Measurements from ENCODE around the gene FANK1. TPM values are rescaled to one million over a fixed set of nuclear protein-coding genes. Genes with fewer than 3 reads are reported as not detected.
A peak's percentile ranks its signal among the peaks of the same experiment; 100 is the strongest.

The FANK1 gene
- total RNA-seq, 2 donors from 2014 or later = 5.8 to 6.9 TPM

- intact Hi-C loops (cut with DNase I) = loop anchor here (5.0 to 10.0 kb wide), 3 partner anchors 405 to 772 kb away; partner anchors contain the start of gene ADAM12
- Histone ChIP-seq H3K9me3 (no peaks in the 10 kb centered on the region), H3K27ac (no peak overlapping the region), H3K9ac (ENCODE audit: low read depth in 2 of 2, low read length in 2 of 2) (no peak overlapping the region), H3K4me3 (no peak overlapping the region), H3K4me1 (no peaks in the 10 kb centered on the region), H3K36me3 (no peaks in the 10 kb centered on the region), H3K27me3 (no peaks in the 10 kb centered on the region)
- TF ChIP-seq CTCF (IDR thresholded peaks at IDR 0.05) = peak; percentile 49
- peak; percentile 56 for DNase-seq
Observed at GRCh38 chr10:125982260-125982948, 86.0 kb downstream of the FANK1 start.

- Histone ChIP-seq H3K27me3 (no peaks in the 10 kb centered on the region), H3K9ac (ENCODE audit: low read depth in 2 of 2, low read length in 2 of 2) (no peak overlapping the region), H3K9me3 (no peaks in the 10 kb centered on the region), H3K27ac (no peak overlapping the region), H3K4me1 (no peaks in the 10 kb centered on the region), H3K36me3 (no peaks in the 10 kb centered on the region), H3K4me3 (no peak overlapping the region)
- DNase-seq = no peak
- no peak for TF ChIP-seq CTCF (IDR thresholded peaks at IDR 0.05)
- intact Hi-C loops (cut with DNase I) = loop anchor here (5.0 to 10.0 kb wide), 3 partner anchors 404 to 772 kb away; partner anchors contain the start of gene ADAM12
Observed at GRCh38 chr10:125983161-125983560, 86.8 kb downstream of the FANK1 start.

GRCh38 chr10:125983656-125984055 lies 87.3 kb downstream of the FANK1 start:
- intact Hi-C loops (cut with DNase I) = loop anchor here (5.0 to 10.0 kb wide), 3 partner anchors 404 to 771 kb away; partner anchors contain the start of gene ADAM12
- H3K4me3 ChIP-seq = no peak overlapping the region
- H3K4me1 ChIP-seq = no peaks in the 10 kb centered on the region
- H3K9me3 ChIP-seq = no peaks in the 10 kb centered on the region
- DNase-seq = no peak
- no peaks in the 10 kb centered on the region for H3K27me3 ChIP-seq
- no peak overlapping the region for H3K9ac ChIP-seq (ENCODE audit: low read depth in 2 of 2, low read length in 2 of 2)
- TF ChIP-seq CTCF (IDR thresholded peaks at IDR 0.05) = no peak
- H3K36me3 ChIP-seq = no peaks in the 10 kb centered on the region
- no peak overlapping the region for H3K27ac ChIP-seq

- no peaks in the 10 kb centered on the region for H3K4me1 ChIP-seq
- TF ChIP-seq CTCF (IDR thresholded peaks at IDR 0.05) = no peak
- DNase-seq = no peak
- H3K4me3 ChIP-seq = no peak overlapping the region
- H3K9ac ChIP-seq (ENCODE audit: low read depth in 2 of 2, low read length in 2 of 2) = no peak overlapping the region
- H3K9me3 ChIP-seq = no peaks in the 10 kb centered on the region
- no peaks in the 10 kb centered on the region for H3K27me3 ChIP-seq
- intact Hi-C loops (cut with DNase I) = loop anchor here (5.0 to 10.0 kb wide), 3 partner anchors 403 to 770 kb away; partner anchors contain the start of gene ADAM12
- H3K36me3 ChIP-seq = no peaks in the 10 kb centered on the region
- no peak overlapping the region for H3K27ac ChIP-seq
Observed at GRCh38 chr10:125984346-125984745, 88.0 kb downstream of the FANK1 start.

GRCh38 chr10:125984865-125985495 lies 88.6 kb downstream of the FANK1 start:
- Histone ChIP-seq H3K9ac (ENCODE audit: low read depth in 2 of 2, low read length in 2 of 2) (no peak overlapping the region), H3K36me3 (no peaks in the 10 kb centered on the region), H3K27ac (no peak overlapping the region), H3K27me3 (no peaks in the 10 kb centered on the region), H3K4me1 (no peaks in the 10 kb centered on the region), H3K9me3 (no peaks in the 10 kb centered on the region), H3K4me3 (no peak overlapping the region)
- DNase-seq = no peak
- intact Hi-C loops (cut with DNase I) = loop anchor here (5.0 to 10.0 kb wide), 3 partner anchors 402 to 770 kb away; partner anchors contain the start of gene ADAM12
- no peak for TF ChIP-seq CTCF (IDR thresholded peaks at IDR 0.05)
